Cardiac muscle cell (in vitro differentiated cells and primary cell): ENCODE measurements around the gene ITPR2. TPM values are rescaled to one million over a fixed set of nuclear protein-coding genes. Genes with fewer than 3 reads are reported as not detected.
A peak's percentile ranks its signal among the peaks of the same experiment; 100 is the strongest.
"Not testable (repeated sequence)": the region's sequence is repeated elsewhere in the genome, so short reads cannot be mapped to it uniquely, and the experiment has no call there.

Experiments
- DNase-seq, 2 donors: peaks; one replicate each; pipeline versions ENCODE4 v3.0.0 to v3.0.0-alpha.2; 2010 to 2017; ENCODE audit warnings: low read depth in 1 of 2, low spot score in 1 of 2
- H3K27ac ChIP-seq: fragments of 200-600 bp; sonication (generic); 2 replicates; pipeline ENCODE4 v1.5.1; 2016
- H3K27me3 ChIP-seq: fragments of 200-600 bp; sonication (generic); 2 replicates; pipeline ENCODE4 v1.6.0; 2016; ENCODE audit warnings: control low read depth
- H3K36me3 ChIP-seq: fragments of 200-600 bp; sonication (generic); 2 replicates; pipeline ENCODE4 v1.5.1; 2016; ENCODE audit warnings: control low read depth
- H3K4me1 ChIP-seq: fragments of 200-600 bp; sonication (generic); 2 replicates; pipeline ENCODE4 v1.8.1; 2017; ENCODE audit warnings: low read depth, mild to moderate bottlenecking, mixed run types
- H3K4me3 ChIP-seq: fragments of 200-600 bp; sonication (generic); 2 replicates; pipeline ENCODE4 v1.5.1; 2016; ENCODE audit warnings: mild to moderate bottlenecking
- H3K9me3 ChIP-seq: fragments of 200-600 bp; sonication (generic); 2 replicates; pipeline ENCODE4 v1.5.1; 2017; ENCODE audit warnings: low read depth, mild to moderate bottlenecking, control low read depth
- polyA plus RNA-seq: library from polyadenylated mRNA; unstranded; fragments of >200 nt; fragmentation: Nextera tagmentation; extraction: Ambion mirVana; gene quantifications from 2 replicates; pipeline ENCODE4 v1.2.1, GENCODE V29; 2016
- total RNA-seq: library from RNA; depleted of rRNA; stranded (reverse); fragments of >200 nt; gene quantifications from 2 replicates; pipeline ENCODE4 v1.2.3, GENCODE V29; 2016
- TF ChIP-seq, protein P1 (sequence below): IDR thresholded peaks from 2 replicates; pipeline ENCODE4 v1.5.1; 2012; ENCODE audit warnings: low read depth, mild to moderate bottlenecking, low read length

Gene ITPR2
- total and polyA plus RNA-seq, 2 experiments from 2014 or later: 4.8 to 5.1 TPM

DNA sequence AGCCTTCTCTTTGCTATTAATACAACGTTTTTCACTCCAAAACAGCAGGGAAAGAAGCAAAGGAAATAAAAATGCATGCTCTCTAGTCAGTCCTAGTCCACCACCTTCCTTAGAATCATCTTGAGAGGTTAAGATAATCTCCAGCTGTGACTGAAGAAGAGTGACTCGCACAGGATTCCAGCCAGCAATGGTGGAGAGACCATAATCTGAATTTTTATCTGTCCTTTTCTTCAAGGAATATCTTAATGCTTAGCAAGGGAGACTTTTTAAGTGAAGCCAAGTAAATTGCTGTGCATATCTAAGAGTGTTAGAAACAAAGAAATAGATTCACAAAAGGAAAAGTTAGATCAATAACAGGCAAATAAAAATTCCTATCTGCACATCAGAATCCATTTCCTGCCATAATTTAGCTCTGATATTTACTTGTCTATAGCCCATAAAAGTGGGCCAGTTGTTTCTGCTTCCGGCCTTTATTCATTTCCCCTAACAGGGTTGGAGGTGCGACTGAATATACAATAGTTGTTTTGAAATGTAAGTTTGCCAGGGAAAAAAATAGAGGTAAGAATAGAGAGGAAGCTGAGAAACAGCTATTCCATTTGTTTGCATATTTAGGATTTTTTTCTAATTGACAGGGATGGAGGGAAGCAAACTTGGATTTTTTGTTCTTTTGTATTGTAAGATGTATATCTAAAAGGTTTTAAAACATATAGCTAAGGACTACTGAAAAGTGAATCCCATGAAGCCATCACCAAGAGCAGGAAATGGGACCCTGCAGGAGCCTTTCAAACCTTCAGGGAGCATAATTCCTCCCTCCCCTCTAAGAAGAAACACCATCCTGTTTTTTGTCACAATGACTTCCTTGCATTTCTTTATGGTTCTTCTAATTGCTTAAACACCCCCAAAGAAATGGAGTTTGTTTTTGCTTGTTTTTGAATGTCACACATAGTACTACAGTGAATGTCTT, 154.0 kb downstream of the ITPR2 start:
- no peak for DNase-seq
- Histone ChIP-seq H3K4me1 (peaks cover 4% of the 10 kb centered on the region), H3K27me3 (no peaks in the 10 kb centered on the region), H3K36me3 (no peaks in the 10 kb centered on the region), H3K4me3 (no peak overlapping the region), H3K27ac (no peak overlapping the region), H3K9me3 (no peaks in the 10 kb centered on the region)
- TF ChIP-seq, protein P1, sequence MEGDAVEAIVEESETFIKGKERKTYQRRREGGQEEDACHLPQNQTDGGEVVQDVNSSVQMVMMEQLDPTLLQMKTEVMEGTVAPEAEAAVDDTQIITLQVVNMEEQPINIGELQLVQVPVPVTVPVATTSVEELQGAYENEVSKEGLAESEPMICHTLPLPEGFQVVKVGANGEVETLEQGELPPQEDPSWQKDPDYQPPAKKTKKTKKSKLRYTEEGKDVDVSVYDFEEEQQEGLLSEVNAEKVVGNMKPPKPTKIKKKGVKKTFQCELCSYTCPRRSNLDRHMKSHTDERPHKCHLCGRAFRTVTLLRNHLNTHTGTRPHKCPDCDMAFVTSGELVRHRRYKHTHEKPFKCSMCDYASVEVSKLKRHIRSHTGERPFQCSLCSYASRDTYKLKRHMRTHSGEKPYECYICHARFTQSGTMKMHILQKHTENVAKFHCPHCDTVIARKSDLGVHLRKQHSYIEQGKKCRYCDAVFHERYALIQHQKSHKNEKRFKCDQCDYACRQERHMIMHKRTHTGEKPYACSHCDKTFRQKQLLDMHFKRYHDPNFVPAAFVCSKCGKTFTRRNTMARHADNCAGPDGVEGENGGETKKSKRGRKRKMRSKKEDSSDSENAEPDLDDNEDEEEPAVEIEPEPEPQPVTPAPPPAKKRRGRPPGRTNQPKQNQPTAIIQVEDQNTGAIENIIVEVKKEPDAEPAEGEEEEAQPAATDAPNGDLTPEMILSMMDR: no peak

DNA sequence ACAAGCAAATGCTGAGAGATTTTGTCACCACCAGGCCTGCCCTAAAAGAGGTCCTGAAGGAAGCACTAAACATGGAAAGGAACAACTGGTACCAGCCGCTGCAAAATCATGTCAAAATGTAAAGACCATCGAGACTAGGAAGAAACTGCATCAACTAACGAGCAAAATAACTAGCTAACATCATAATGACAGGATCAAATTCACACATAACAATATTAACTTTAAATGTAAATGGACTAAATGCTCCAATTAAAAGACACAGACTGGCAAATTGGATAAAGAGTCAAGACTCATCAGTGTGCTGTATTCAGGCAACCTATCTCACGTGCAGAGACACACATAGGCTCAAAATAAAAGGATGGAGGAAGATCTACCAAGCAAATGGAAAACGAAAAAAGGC, 161.5 kb downstream of the ITPR2 start:
- H3K27ac ChIP-seq, H3K36me3 ChIP-seq, H3K4me1 ChIP-seq, H3K9me3 ChIP-seq, DNase-seq, H3K4me3 ChIP-seq, H3K27me3 ChIP-seq: not testable (repeated sequence)

DNA sequence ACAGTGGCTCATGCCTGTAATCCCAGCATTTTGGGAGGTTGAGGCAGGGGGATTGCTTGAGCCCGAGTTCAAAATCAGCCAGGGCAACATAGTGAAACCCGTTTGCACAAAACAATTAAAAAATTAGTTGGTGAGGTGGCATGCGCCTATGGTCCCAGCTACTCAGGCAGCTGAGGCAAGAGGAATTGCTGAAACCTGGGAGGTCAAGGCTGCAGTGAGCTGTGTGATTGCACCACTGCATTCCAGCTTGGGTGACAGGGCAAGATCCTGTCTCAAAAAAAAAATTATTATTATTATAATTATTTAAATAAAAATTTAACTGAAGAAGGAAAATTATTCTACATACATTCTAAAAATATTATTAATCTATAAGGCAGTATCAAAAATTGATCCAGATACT, 164.1 kb downstream of the ITPR2 start:
- no peak overlapping the region for H3K4me3 ChIP-seq
- H3K4me1 ChIP-seq: no peaks in the 10 kb centered on the region
- H3K27ac ChIP-seq: no peak overlapping the region
- no peaks in the 10 kb centered on the region for H3K36me3 ChIP-seq
- TF ChIP-seq, protein P1: no peak
- peak in 1 of 2 donors; percentile 48 for DNase-seq
- H3K9me3 ChIP-seq: no peaks in the 10 kb centered on the region
- no peaks in the 10 kb centered on the region for H3K27me3 ChIP-seq

DNA sequence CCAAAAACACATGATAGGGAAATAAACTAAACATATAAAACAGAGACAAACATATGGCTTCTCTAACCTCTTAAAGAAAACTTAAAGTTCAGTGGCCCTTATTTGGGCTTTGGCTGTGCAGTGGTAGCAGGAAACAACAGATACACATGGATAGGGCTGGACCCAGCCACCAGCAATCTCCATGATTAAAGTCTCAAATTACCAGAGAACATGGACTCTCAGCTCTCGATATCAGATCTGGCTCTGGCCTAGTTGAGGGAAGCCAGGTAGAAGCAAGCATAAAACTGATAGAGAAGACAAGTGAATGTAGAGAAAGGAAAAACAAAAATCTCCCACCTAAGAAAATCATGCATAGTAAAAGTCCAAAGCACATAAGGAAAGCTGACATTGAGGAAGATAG, 164.8 kb downstream of the ITPR2 start:
- H3K9me3 ChIP-seq: no peaks in the 10 kb centered on the region
- no peak overlapping the region for H3K27ac ChIP-seq
- H3K27me3 ChIP-seq: no peaks in the 10 kb centered on the region
- H3K4me3 ChIP-seq: no peak overlapping the region
- TF ChIP-seq, protein P1: no peak
- DNase-seq: no peak
- no peaks in the 10 kb centered on the region for H3K36me3 ChIP-seq
- no peaks in the 10 kb centered on the region for H3K4me1 ChIP-seq

DNA sequence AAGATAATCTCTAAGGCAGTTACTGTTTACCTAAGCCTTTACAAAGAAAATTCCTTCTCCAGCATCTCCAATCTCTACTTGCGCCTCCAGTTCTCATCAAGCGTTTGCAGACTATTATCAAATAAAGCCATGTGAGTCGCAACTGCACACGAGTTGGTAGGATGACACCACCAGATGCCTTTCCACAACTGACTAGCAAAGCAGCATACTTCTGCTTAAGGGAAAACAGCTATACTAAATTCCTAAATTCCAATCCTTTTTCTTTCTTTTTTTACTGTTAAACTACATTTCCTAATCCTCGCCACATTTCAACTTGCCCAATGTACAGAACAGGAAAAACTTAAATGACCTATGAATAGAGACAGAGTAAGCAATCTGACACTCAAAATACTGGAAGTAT, 166.7 kb downstream of the ITPR2 start:
- H3K27me3 ChIP-seq: no peaks in the 10 kb centered on the region
- DNase-seq: peak in 1 of 2 donors; percentile 27
- H3K9me3 ChIP-seq: no peaks in the 10 kb centered on the region
- no peaks in the 10 kb centered on the region for H3K4me1 ChIP-seq
- no peak overlapping the region for H3K27ac ChIP-seq
- no peak overlapping the region for H3K4me3 ChIP-seq
- no peaks in the 10 kb centered on the region for H3K36me3 ChIP-seq
- TF ChIP-seq, protein P1: no peak

DNA sequence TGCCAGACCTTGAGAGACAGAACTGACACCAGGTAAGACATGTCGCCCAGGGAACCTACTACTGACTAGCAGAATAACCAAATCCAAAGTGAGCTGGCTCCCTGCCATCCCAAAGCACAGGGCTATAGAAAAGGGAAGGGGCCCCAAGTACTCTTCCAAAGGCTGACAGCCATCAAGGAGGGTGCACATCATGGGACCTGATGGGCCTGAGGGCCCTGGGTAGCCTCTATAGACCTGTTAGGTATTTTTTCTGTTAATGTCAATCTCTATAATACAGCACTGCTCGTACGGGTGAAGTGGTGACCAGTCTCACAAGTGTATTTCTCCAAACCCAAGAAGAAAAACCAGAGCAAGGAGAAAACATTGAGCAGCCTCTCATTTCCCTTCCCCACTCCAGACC, 171.6 kb downstream of the ITPR2 start:
- H3K4me1 ChIP-seq: no peaks in the 10 kb centered on the region
- H3K4me3 ChIP-seq: no peak overlapping the region
- TF ChIP-seq, protein P1: no peak
- no peak for DNase-seq
- no peaks in the 10 kb centered on the region for H3K27me3 ChIP-seq
- no peak overlapping the region for H3K27ac ChIP-seq
- H3K36me3 ChIP-seq: no peaks in the 10 kb centered on the region
- no peaks in the 10 kb centered on the region for H3K9me3 ChIP-seq
